GM19463 (cell line): Measurements from ENCODE around the gene DRC3.
"Not testable (repeated sequence)": the region's sequence is repeated elsewhere in the genome, so short reads cannot be mapped to it uniquely, and the experiment has no call there.

Source experiments
- ATAC-seq: cut with Tn5 transposase; IDR thresholded peaks from one replicate; pipeline ENCODE4 v1.9.1; 2021; ENCODE audit warnings: mild to moderate bottlenecking, moderate library complexity; ENCODE audit not compliant: unreplicated experiment

The DRC3 gene

GRCh38 chr17:17940441-17940911 is 32.2 kb upstream of the DRC3 start:
- no peak for ATAC-seq

GRCh38 chr17:17941015-17941414 is 31.6 kb upstream of the DRC3 start:
- no peak for ATAC-seq

- ATAC-seq, result no peak
Observed at GRCh38 chr17:17942846-17943245, 29.8 kb upstream of the DRC3 start.

DNA sequence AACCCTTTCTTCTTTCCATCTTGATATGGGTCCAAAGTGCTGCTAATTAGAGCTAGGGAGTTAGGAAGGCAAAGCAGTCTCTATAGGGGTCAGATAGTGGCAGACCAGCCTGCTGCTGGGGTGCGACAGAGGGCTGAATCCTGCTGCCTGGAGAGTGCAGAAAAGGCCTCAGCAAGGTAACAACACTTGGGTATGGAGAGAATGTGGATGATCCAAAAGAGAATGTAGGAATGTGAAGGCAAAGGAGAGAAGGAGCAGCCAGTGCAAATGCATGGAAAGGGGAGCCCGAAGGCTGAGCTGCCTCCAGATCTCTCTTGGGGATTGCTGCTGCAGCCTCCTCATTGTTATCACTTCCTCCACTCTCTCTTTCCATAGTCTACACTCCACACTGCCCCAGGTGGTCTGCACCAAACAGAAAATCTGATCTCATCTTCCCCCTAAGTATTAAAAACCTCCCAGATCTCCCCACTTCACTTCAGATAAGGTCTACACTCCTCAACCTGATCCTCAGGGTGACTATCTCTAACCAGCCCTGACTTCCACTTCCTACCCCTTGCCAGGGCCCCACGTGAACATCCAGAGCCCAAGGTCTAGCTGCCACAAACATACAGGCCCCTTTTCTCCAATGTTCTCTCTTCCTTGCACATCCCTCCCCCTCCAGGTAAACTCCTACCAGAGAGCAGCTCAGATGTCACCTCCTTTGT is 29.2 kb upstream of the DRC3 start:
- ATAC-seq, result no peak

GRCh38 chr17:17944242-17944641 is 28.4 kb upstream of the DRC3 start:
- ATAC-seq, result no peak

- no peak for ATAC-seq
Observed at GRCh38 chr17:17944743-17945142, 27.9 kb upstream of the DRC3 start.

DNA sequence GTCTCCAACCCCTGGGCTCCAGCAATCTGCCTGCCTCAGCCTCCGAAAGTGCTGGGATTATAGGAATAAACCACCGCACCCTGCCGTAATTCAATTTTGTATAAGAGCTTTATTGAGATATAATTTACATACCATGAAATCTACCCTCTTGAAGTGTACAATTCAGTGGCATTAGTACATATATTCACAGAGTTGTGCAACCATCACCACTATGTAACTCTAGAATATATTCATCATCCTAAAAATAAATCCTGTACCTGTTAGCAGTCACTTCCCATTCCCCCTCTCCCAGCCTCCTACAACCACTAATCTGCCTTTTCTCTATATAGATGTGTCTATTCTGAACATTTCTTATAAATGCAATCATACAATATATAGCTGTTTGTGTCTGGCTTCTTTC is 26.6 kb upstream of the DRC3 start:
- no peak for ATAC-seq

DNA sequence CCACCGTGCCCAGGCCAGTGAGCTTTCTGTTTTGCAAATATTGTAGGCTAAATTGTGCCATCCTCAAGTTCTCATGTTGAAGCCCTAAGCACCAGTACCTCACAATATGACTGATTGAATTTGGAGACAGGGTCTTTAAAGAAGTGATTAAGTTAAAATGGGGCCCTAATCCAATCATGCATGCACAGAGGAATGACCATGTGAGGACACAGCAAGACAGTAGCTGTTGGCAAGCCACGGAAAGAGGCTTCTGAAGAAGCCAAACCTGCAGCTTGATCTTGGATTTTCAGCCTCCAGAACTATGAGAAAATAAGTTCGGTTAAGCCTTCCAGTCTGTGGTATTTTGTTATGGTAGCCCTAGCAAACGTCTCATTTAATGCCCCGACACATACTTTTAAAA is 25.4 kb upstream of the DRC3 start:
- no peak for ATAC-seq

- ATAC-seq, result no peak
Observed at GRCh38 chr17:17947966-17948365, 24.7 kb upstream of the DRC3 start.

DNA sequence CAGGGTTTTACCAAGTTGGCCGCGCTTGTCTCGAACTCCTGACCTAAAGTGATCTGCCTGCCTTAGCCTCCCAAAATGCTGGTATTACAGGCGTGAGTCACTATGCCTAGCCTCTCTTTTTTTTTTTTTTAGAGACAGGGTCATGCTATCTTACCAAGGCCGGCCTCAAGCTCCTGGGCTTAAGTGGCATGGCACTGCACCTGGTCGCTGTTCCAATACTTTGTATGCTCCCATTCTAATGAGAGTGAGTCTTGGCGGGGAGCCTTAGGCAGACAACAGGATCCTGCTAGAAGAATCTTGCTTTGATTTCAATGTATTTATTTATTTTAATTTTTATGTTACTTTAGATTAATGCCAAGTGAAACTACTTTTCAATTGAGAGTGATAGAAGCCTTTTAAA is 22.3 kb upstream of the DRC3 start:
- ATAC-seq, result no peak

DNA sequence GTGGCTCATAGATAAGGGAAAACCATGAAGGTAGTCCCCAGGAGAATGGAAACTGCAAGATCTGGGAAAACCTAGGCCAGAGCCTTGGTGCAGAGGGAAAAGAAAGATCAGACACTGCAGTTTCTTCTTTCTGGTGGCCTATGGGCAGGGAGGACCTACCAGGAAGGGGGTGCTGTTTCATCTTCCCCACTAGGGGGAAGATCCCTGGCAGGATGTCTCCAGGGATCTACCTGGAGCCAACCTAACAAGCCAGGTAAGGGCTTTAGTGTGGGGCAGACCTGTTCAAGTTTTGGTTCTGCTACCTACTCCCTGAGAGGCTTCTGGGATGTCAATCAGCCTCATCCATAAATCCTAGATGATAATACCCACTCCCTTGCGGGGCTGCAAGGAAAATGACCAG is 21.9 kb upstream of the DRC3 start:
- no peak for ATAC-seq

- ATAC-seq, result no peak
Observed at GRCh38 chr17:17951524-17951923, 21.1 kb upstream of the DRC3 start.

DNA sequence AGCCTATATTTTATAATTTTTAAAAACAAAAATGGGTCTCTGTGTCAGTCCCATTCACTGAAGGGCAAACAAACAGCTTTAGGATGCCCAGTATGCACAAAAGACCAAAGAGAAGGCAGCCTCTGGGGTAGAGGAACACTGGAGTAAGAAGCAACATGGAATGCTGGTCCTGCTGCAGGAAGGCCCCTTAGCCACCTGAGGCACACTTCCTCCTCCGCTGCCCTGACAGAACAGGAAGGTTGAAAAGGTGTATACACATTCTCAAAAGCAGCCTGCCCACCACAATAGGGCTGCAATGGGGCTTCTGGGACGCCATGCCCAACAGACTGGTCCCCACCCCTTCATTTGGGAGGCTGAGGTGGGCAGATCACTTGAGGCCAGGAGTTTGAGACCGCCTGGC is 20.0 kb upstream of the DRC3 start:
- ATAC-seq, result no peak

DNA sequence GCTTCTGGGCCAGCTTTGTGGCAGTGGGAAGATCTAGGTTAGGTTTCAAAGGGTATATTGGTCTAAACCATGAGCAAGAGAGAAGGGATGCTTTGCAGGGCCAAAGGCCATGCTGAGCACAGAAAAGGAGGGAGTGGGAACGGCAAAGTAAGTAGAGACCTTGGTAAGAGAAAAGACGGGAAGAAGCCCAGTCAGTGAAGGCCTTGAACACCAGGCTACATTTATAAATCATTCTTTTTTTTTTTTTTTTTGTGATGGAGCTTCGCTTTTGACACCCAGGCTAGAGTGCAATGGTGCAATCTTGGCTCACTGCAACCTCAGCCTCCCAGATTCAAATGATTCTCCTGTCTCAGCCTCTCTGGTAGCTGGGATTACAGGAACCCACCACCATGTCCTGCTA is 18.6 kb upstream of the DRC3 start:
- no peak for ATAC-seq

- not testable (repeated sequence) for ATAC-seq
Observed at GRCh38 chr17:17955790-17956341, 16.8 kb upstream of the DRC3 start.

DNA sequence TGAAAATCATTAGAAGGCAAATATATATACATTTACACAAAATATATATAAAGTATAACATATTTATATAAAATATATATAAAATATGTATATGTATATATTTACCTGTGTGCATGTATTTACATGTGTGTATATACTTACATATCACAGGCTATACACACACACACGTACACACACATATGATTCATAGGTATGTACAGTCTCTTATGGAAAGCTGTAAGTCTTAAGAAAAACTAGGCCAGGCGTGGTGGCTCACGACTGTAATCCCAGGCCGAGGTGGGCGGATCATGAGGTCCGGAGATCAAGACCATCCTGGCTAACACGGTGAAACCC is 15.1 kb upstream of the DRC3 start:
- no peak for ATAC-seq

- no peak for ATAC-seq
Observed at GRCh38 chr17:17958982-17959381, 13.7 kb upstream of the DRC3 start.

- ATAC-seq, result peak; percentile 57
Observed at GRCh38 chr17:17959520-17960361, 12.9 kb upstream of the DRC3 start.

- ATAC-seq, result no peak
Observed at GRCh38 chr17:17960500-17961030, 12.1 kb upstream of the DRC3 start.

GRCh38 chr17:17963066-17963465 is 9.6 kb upstream of the DRC3 start:
- ATAC-seq, result no peak

DNA sequence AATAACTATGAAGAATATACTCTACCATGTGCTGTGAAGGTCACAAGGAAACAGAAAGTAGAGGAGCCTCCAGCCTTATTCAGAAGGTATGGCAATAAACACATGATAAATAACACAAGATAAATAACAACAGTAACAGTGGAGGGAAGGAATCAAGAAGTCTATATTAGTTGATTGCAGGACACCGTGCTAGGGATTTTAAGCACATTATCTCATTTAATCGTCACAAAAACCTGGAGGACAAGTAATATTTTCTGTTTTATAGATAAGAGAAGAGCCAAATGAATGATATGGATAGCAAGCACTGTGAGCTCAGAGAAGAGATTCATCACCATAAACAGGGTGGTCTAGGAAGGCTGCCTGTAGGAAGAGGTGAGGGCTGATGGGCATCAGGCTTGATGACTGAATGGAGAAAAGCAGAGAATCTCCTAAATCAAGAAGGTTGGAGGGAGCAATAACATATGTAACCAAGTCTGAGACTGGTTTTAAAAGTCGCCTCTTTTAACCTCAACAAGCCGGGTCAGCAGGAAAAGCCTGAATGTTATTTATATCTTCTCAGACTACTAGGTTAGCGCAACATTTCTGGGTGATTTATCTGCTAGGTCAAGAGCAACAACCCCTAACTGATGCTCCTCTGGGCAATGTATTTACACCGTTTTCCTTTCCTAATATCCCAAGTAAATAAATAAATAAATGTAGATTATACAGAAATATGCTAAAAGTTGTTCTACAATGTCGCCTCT is 8.8 kb upstream of the DRC3 start:
- no peak for ATAC-seq
